Right atrium auricular region (tissue), 2 donors: ENCODE measurements around the gene INSIG1. TPM values are rescaled to one million over a fixed set of nuclear protein-coding genes. Genes with fewer than 3 reads are reported as not detected.

ENCODE experiments used
- DNase-seq: peaks from one replicate; pipeline ENCODE4 v3.0.0-alpha.2; 2019; ENCODE audit warnings: low spot score
- H3K27ac ChIP-seq, 2 donors: fragments of 200-600 bp; sonication (generic); 1 replicate in 1 of 2; 2 replicates in 1 of 2; pipeline ENCODE4 v1.5.1; 2016 to 2019
- H3K27me3 ChIP-seq, 2 donors: fragments of 200-600 bp; sonication (generic); one replicate each; pipeline versions ENCODE4 v1.5.1 to v1.6.0; 2017 to 2019
- H3K36me3 ChIP-seq: fragments of 200-600 bp; sonication (generic); one replicate; pipeline ENCODE4 v1.5.1; 2016
- H3K4me1 ChIP-seq, 2 donors: fragments of 200-600 bp; sonication (generic); one replicate each; pipeline versions ENCODE4 v1.5.1 to v1.6.0; 2017 to 2019
- H3K4me3 ChIP-seq, 2 donors: fragments of 200-600 bp; sonication (generic); 1 replicate in 1 of 2; 2 replicates in 1 of 2; pipeline ENCODE4 v1.5.1; 2017 to 2019; ENCODE audit warnings: mild to moderate bottlenecking in 1 of 2, moderate library complexity in 1 of 2
- H3K9me3 ChIP-seq, 2 donors: fragments of 200-600 bp; sonication (generic); one replicate each; pipeline ENCODE4 v1.5.1; 2019
- total RNA-seq, 2 donors: library from RNA; depleted of rRNA; stranded (reverse); fragments of >200 nt; gene quantifications; one replicate each; pipeline ENCODE4 v1.1.0, GENCODE V29; 2016
- TF ChIP-seq, protein P1 (sequence below), 2 donors: fragments of 200-600 bp; sonication (generic); IDR thresholded peaks; one replicate each; pipeline ENCODE4 v1.5.1; 2019; ENCODE audit warnings: antibody characterized with exemption in 2 of 2

The INSIG1 gene
- total RNA-seq, 2 donors from 2014 or later: 15.8 to 25.7 TPM

DNA sequence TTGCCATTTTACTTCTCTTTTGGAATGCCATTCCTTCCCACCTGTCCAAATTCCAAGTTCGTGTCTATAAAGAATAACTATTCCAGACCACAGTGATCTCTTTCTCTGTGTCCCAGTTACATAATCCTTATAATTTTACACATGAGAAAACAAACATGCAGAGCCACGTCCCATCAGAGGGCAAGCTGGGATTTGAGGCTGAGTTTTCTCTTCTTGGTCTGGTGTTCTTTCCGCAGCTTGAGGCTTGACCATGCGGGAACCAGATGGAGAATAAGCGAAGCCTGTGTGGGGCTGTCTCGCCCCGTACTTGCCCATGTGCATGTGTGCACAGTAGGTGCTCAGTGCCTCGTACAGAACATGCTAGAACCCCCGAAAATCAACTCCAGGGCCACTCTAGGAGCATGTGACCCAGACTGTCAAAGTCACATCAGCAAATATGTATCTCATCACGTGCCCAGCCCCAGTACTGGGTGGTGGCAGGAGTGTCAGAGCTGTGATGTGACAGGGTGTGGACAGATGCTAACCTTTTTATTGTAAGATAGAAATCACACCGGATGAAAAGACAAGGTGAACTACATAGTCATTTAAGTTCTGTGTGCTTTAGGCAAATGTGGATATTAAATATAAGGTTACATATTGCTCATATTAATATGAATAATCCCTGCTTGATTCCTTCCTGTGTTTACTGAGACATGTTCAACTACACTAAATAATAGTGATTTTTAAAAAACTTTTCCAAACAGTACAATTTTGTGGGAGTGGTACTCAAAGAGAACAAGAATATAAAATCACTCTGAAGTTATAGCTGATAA lies 3.2 kb downstream of the INSIG1 start:
- DNase-seq: peak; percentile 50
- TF ChIP-seq, protein P1, sequence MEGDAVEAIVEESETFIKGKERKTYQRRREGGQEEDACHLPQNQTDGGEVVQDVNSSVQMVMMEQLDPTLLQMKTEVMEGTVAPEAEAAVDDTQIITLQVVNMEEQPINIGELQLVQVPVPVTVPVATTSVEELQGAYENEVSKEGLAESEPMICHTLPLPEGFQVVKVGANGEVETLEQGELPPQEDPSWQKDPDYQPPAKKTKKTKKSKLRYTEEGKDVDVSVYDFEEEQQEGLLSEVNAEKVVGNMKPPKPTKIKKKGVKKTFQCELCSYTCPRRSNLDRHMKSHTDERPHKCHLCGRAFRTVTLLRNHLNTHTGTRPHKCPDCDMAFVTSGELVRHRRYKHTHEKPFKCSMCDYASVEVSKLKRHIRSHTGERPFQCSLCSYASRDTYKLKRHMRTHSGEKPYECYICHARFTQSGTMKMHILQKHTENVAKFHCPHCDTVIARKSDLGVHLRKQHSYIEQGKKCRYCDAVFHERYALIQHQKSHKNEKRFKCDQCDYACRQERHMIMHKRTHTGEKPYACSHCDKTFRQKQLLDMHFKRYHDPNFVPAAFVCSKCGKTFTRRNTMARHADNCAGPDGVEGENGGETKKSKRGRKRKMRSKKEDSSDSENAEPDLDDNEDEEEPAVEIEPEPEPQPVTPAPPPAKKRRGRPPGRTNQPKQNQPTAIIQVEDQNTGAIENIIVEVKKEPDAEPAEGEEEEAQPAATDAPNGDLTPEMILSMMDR (IDR thresholded peaks at IDR 0.05): no peak
- Histone ChIP-seq H3K27me3 (no peaks in the 10 kb centered on the region), H3K27ac (peak overlapping the region in 1 of 2 donors; percentile 10), H3K9me3 (no peaks in the 10 kb centered on the region), H3K4me3 (no peak overlapping the region), H3K4me1 (peaks cover 0 to 26% of the 10 kb centered on the region in 2 donors), H3K36me3 (no peaks in the 10 kb centered on the region)

DNA sequence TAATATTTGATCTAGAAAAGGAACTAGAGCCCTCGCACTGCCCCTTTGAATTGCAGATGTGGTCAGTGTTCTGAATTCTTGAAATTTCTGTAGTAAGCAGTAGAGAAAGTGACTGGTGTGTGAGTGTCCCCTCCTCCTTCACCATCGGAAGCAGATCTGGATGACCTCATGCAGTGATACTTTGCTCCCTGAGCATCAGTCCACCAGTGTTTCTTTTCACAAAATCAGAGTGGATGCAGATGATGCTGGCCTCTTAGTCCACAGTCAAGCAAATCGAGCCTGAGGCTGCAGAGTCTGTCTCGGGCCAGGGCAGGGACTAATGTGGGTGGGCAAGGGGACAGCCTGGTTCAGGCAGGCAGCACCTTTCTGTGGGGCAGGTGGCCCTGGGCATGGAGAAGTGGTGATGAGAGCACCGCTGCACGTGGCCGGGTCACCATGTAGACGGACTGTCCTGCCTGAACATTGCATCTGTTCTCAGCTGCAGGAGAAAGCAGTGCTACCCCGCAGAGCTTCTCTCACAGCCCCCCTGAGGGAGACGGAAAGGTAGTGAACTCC lies 5.4 kb downstream of the INSIG1 start:
- H3K36me3 ChIP-seq: peaks cover 2% of the 10 kb centered on the region
- H3K4me3 ChIP-seq: no peak overlapping the region
- TF ChIP-seq, protein P1 (IDR thresholded peaks at IDR 0.05): no peak
- peaks cover 0 to 25% of the 10 kb centered on the region in 2 donors for H3K4me1 ChIP-seq
- no peak overlapping the region for H3K27ac ChIP-seq
- no peaks in the 10 kb centered on the region for H3K9me3 ChIP-seq
- peak; percentile 28 for DNase-seq
- no peaks in the 10 kb centered on the region for H3K27me3 ChIP-seq

GRCh38 chr7:155303897-155304296 lies 6.2 kb downstream of the INSIG1 start:
- H3K27me3 ChIP-seq: no peaks in the 10 kb centered on the region
- no peak for DNase-seq
- H3K4me3 ChIP-seq: no peak overlapping the region
- H3K9me3 ChIP-seq: no peaks in the 10 kb centered on the region
- peaks cover 0 to 25% of the 10 kb centered on the region in 2 donors for H3K4me1 ChIP-seq
- peaks cover 10% of the 10 kb centered on the region for H3K36me3 ChIP-seq
- H3K27ac ChIP-seq: no peak overlapping the region
- TF ChIP-seq, protein P1 (IDR thresholded peaks at IDR 0.05): no peak

DNA sequence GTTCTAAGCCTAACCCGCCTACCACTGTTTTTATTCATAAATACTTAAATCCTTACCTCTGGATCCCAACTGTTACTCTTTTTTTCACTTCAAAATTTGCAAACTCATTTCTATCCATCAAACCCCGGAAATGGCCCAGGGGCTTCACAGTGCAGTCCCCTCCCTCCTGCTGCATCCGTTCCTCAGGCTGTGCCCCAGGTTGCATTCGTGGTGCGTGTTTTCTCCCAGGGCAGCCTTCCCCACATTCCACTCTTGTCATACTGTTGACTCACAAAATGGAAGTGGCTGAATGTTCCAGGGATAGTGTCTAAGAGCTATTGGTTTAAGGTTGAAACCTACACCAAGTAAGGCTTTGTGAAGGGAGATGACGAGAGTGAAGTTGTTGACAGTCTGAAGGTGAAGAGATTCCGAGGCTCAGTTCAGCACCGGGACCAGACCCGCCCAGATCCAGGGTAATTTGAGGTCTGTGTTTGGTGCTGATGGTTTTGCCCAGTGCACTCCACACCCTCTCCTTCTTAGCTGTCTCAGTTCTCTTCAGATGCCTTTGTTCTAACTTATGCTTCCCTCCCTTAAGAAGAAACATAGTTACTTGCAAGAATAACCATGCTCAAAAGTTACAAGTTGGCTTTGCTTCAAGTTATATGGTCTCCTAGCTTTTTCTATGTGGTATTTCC lies 7.7 kb downstream of the INSIG1 start:
- TF ChIP-seq, protein P1 (IDR thresholded peaks at IDR 0.05): no peak
- Histone ChIP-seq H3K4me3 (no peak overlapping the region), H3K27ac (no peak overlapping the region), H3K36me3 (peaks cover 17% of the 10 kb centered on the region), H3K4me1 (peaks cover 0 to 15% of the 10 kb centered on the region in 2 donors), H3K27me3 (no peaks in the 10 kb centered on the region), H3K9me3 (no peaks in the 10 kb centered on the region)
- DNase-seq: no peak

- Histone ChIP-seq H3K27me3 (no peaks in the 10 kb centered on the region), H3K9me3 (no peaks in the 10 kb centered on the region), H3K4me3 (no peak overlapping the region), H3K4me1 (peaks cover 0 to 15% of the 10 kb centered on the region in 2 donors), H3K27ac (no peak overlapping the region), H3K36me3 (peaks cover 17% of the 10 kb centered on the region)
- TF ChIP-seq, protein P1 (IDR thresholded peaks at IDR 0.05): no peak
- DNase-seq: no peak
These were observed 9.2 kb downstream of the INSIG1 start for GRCh38 chr7:155306673-155307470.
